GM18508 (cell line): ENCODE data around the gene KLK1.
"Not testable (repeated sequence)": the region's sequence is repeated elsewhere in the genome, so short reads cannot be mapped to it uniquely, and the experiment has no call there.

Experiments used
- ATAC-seq: cut with Tn5 transposase; IDR thresholded peaks from one replicate; pipeline ENCODE4 v1.9.1; 2021; ENCODE audit warnings: moderate number of reproducible peaks; ENCODE audit not compliant: insufficient read depth, unreplicated experiment

KLK1 gene

DNA sequence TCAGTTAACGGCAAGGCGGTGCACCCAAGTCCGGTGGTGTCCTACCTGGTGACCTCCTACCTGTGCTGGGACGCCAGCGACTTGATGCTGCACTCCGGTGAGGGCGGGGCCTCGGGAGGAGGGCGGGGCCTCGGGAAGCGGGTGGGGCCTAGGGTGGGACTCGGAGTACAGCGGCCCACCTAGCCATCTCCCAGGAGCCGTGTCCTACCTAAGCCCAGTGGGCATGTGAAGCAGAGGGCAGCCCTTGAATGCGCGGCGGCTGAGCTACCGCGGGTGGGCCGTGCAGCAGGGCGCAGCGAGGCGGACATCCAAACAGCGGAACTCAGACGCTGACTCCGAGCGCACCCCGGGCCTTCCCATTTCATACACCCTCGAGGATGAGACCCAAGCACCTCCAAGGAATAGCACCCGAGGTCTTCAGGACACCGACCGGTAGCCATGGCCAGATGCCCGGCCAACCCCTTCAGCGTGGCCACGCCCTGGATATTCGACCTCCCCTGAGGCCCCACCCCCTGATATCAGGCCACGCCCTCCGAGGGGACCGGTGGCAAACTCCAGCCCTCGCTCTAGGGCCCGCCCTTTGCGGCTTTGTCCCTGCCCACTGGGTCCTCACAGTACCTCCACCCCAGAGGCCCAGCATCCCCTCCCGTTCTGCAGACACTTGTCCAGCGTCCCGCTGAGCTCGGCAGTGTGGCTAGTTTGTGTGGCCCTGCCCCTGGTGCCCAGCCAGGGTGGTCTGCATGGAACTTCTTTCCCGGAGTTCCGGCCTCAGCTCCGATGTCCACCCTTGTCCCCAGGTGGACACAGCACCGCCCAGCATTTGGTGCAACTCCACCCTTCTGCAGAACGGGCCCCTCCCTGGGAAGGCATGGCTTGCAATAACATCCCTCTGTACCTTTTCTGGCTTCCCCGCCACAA, 5.4 kb downstream of the KLK1 start:
- ATAC-seq = peak; percentile 26

DNA sequence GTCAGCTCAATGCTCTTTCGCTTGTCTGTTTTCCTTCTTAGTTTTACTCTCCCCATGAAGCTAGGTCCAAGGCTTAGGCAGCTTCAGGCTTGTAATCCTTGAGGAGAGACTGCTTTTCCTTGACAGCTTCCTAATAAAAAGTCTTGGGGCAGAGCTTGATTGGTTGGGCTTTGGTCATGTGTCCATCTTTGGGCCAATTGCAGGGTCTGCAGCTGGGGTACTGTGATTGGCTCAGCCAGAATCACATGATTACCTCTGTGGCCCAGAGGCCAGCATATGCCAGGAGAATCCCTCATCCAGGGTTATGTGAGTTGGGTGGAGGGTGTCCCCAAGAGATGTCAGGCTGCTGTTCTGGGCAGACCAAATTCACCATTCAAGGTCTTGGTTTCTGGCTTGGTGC, 8.1 kb downstream of the KLK1 start:
- ATAC-seq = no peak

DNA sequence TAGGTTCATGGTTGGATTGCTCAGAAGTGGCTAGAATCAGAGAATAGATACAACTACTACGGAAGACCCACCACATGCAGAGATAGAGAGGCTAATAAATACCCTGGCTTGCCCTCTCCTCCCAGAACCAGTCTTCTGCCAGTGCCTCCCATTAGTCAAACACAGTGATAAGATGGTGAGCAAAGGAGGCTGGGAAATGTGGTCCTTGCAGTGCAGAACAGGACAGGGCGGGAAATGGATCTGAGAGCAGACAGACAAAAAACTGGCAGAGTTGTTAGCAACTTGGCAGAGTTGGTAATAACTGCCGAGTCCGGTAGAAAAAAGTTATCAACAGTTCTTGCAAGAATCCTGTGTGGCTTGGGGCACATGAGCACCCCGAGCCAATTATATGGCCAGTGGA, 8.7 kb downstream of the KLK1 start:
- no peak for ATAC-seq

DNA sequence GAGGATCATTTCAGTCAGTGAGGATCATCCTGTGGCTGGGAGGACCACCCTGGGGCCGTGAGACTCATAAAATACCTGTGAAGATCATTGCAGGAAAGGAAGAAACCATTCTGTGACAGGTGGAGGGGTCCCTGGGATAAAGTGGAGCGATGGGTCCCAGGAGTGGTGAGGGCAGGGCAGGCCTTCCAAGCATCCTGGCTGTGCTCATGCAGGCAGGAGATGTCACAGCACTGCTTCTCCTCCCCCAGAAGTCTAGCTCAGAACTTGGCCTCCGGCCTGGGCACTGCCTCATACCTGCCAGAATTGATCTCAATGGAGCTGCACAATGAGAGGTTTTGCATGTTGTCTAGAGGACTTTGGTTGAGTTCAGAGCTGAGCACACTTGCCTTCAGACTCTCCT, 11.1 kb downstream of the KLK1 start:
- no peak for ATAC-seq

DNA sequence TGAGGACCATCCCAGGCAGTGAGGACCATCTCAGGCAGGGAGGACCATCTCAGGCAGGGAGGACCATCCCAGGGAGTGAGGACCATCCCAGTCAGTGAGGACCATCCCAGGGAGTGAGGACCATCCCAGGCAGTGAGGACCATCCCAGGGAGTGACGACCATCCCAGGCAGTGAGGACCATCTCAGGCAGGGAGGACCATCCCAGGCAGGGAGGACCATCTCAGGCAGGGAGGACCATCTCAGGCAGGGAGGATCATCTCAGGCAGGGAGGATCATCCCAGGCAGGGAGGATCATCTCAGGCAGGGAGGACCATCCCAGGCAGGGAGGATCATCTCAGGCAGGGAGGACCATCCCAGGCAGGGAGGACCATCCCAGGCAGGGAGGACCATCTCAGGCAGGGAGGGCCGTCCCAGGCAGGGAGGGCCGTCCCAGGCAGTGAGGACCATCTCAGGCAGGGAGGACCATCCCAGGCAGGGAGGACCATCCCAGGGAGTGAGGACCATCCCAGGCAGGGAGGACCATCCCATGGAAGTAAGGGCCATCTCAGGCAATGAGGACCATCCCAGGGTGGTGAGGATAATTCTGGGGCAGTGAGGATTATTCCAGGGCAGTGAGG, 11.9 kb downstream of the KLK1 start:
- ATAC-seq = not testable (repeated sequence)

DNA sequence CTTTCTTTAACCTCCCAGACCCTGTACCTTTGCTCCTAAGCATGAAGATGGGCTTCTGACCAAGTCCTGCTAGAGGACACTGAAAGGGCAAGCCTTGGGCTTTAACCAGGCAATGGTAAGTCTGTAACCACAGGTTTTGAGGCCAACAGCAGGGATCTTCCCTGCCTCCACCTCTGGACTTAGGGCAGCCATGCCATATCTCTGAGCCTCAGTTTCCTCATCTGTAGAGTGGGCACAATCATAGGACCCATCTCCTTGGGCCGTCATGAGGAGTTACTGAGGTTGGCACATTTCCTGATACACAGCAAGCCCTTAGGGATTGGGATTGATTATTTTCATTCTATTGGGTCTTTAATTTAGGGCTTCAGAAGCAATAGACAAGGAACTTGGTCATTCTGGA, 14.7 kb downstream of the KLK1 start:
- no peak for ATAC-seq

DNA sequence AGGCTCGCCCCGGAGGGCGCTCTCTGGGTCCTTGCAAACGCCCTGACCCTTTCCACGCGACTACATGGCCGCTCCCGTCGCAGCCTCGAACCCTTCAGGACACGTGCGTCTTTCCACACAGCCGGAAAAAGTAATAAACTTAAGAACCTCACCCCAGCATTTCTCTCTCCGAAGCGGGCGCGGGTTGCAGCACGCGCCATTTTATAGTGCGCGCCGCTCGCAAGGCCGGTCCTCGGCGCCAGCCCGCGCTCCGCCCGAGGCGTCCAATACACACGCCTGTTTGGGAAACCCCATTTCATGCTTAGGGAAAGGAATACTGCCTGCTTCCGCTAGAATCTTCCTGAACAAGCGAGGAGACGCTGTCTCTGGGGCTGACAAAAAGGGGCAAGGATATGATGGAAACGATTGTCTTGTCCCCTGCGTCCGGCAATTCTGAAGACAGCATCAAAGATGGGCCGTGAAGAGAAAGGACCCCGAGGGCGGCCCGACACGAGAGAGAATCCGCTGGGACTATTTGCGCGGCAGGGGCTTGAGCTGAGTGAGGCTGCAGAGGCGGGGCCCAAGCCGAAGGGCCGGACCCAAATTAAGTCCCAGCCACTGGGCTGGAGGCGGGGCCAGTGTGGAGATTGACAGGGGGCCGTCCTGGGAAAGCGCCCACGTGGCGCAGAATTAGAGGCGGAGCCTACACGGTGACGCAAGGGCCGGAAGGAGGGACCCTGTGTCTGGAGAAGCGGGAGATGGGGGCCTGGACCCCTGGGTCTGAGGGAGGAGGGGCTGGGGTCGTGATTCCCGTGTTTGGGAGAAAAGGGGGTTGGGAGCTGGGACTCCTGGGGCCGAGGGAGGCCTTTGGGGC, 18.9 kb downstream of the KLK1 start:
- ATAC-seq = no peak

DNA sequence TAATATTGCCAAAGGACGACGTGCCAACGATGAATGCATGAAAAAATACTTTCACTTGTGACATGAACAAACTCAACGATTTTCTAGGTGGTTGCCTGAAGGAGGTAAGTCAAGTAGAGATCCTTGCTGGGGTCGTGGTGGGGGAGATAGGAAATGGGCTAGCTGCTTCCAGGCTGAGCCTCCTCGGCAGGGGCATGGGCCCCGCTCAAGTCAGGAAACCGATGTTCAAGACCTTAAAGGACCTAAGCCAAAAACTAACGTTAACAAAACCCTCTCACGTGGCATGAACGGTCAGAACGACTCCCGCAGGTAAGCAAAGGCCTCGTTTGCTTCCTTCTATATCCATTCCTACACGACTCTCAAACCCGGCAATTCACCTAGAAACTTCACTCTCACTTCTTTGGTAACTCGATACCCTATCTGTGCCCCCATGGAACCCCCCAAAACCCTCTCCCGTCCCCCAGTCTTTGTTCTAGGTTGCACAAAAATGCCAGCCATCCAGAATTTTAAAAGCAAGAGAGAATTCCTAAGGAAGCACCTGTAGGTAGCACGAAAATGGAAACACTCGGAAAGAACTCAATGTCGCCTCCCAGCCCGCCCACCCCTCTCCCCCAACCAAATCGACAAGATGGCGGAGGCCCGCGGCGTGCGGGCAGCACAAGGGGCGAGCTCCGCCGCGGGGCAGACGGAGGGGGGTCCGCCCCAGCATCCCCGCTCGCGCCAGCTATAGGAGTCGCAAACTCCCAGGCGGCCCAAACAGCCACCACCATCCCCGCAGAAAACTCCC, 19.8 kb downstream of the KLK1 start:
- no peak for ATAC-seq

DNA sequence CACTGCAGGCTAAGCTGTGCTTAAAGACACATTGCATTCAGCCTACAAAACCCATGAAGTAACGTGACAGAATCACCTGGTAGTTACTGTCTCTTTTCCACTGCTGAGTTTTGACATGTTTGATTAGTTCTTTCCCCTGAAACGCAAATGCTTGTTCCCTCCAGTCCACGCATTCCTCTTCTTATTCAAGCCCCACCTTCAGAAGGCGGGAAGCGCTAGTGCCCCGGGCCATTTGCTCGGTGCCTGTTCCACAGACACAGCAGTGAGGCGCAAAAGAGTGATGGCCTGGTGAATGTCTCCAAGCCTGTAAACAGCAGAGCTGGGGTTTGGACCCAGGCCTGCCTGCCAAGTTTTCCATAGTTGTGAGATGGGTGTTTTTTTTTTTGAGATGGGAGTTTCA, 22.5 kb downstream of the KLK1 start:
- no peak for ATAC-seq

DNA sequence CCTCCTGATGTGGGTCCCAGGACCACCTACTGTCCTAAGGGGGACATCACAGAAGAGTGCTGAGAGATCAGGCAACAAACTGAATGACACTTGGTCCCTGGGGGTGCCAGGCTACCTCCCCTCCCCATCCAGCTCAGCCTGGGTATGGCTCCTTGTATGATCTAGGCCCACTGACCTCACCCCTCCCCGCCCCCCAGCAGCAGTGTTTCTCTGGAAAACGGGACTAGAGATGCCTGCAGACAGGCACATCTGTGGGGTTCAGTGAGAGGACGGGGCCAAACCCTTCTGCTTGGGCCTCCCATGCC, 24.1 kb downstream of the KLK1 start:
- ATAC-seq = no peak

DNA sequence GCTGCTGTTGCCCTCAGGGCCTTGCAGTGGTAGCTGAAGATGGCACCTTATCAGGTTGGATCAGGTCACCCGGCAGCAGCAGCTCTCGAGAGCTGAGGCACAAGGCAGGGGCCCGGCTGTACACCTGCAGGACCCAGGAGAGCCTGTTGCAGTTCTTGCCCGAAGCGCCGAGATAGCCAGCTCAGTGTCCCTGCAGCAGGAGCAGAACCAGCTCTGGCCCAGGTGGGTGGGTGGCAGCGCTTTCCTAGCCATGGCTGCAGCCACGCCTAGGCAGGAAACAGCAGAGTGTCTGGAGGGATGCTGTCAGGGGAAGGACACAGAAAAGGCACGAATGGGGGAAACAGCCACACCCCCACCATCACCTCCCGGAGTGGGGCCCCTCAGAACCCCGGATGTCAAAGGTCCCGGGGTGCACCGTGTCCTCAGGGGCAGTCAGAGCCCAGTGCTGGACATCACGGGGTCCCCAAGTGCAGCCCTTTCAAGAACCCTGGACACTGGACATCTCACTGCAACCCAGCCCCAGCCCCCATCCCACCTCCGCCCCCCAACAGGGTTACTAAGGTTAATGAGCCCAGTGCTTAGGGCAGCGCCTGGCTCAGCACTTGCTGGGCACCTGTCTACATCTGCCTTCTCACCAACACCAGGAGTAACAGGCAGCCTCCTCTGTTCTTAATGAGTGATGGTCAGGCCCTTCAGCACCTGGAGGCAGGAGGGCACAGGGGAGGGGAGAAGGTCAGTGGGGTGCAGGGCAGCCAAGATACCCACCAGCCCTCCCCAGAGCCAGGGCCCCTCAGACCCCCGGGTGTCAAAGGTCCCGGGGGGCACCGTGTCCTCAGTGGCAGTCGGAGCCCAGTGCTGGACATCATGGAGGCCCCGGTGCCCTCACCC, 24.7 kb downstream of the KLK1 start:
- ATAC-seq = no peak

DNA sequence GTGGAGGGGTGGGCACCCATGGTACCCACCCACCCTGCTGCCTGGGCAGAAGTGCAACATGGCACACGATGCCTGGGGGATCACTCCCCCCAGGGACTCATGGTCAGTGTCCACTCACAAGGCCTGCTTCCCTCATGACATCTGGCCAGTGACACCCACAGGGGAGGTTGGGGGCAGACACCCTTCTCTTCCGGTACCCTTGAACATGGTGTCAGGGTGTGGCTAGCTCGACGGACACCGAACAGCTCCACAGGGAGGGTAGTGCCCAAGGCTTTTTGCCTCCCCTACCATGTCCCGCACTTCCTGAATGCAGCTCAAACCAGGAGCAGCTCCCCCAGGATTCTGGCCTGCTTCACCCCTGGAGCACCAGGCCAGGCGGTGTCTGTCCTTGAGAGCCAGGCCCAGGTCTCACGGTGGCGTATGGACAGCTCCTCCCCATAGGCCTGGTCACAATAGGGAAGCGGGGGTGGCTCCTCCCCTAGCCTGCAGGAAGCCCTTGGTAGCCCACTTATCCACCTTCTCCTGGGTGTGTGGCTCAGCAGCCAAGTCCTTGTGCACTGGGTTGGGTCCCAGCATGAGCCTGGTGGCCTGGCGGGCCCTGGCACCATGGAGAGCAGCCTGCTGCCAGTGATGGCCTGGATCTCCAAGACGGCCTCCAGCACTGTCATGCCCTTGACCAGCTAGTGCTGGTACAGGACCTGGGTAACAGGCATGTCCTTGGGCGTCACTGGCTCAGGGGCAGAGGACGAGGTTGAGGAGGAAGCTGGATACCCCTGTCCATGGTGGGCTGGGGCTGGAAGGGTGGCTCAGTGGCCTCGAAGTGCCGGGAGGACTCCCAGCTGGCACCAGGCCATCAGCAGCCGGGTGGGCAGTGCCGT, 25.6 kb downstream of the KLK1 start:
- no peak for ATAC-seq

DNA sequence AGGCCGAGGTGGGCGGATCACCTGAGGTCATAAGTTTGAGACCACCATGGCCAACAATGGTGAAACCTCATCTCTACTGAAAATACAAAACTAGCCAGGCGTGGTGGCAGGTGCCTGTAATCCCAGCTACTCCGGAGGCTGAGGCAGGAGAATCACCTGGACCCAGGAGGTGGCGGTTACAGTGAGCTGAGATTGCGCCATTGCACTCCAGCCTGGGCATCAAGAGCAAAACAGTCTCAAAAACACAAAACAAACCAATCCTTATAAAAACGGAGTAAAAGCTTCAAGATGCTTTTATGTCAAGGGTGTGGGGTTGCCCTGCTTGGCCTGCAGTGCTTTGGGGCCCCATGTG, 26.2 kb downstream of the KLK1 start:
- ATAC-seq = no peak

DNA sequence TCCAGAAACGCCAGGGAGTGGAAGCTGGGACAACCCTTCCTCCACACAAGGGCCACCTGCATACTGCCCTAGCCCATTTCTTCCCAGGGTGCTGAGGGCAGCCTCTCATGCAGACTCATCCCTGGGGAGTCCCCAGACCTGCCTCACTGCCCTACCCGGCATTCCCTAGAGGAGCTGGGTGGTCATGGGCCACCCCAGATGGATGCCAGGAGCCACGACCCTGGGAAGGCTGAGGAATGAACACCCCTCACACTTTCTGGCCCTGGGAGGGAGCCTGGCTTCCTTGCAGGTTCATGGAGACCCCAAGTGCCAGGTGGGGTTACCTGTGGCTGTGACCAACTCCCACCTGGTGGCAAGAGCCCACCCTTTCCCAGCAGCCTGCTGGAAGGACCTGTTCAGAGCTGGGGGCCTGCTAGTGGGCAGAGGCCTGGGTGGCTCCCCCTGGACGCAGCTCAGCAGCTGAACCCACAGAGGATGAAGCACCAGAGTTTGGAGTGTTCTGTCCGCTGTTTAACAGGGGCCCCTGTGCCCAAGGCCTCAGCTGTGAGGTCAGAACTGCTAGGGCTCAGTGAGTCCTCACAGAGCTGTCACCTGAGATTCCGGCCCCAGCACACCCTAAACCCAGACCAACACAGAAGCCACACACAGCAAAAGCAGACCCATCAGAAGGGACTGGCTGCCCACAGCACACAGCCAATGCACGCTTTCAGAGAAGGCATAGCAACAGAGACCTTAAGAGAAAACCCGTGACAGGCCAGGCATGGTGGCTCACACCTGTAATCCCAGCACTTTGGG, 26.8 kb downstream of the KLK1 start:
- no peak for ATAC-seq

DNA sequence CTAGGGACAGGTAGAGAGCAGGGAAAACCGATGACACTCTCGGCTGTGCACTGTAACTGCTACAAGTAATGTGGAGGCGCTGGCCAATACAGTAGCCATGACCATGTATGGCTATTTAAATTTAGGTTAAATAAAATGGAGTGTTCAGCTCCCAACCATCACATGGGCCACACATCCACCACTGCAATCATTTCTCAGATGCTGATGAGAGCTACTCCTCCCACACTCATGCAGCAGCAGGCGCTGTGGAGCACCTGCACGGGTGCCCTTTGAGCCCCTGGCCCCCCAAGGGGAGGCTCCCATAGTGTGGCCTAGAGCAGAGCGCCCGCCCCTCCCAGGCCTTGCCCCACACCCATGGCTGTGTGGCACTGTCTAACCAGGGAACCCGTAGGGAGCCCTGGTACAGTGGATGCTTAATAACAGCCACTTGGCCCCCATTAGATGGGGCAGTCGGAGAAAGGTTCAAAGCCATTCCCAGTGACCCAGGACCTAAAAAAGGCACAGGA, 27.4 kb downstream of the KLK1 start:
- ATAC-seq = no peak

DNA sequence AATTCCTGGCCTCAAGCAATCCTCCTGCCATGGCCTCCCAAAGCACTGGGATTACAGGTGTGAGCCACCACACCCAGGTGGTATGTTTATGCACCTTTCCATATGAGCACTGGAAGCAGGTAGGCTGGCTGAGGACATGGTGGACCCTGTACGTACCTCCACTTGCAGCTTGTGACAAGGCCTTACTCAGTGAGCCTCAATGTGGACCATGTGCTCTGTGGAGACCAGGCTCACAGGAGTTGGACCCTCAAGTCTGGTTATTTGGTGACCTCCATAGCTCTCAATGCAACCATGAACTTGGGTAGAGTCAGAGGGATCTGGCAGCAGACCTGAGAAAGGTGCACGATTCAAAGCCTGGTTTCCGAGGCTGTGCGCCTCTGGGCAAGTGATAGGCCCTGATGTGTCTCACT, 27.9 kb downstream of the KLK1 start:
- ATAC-seq = no peak

DNA sequence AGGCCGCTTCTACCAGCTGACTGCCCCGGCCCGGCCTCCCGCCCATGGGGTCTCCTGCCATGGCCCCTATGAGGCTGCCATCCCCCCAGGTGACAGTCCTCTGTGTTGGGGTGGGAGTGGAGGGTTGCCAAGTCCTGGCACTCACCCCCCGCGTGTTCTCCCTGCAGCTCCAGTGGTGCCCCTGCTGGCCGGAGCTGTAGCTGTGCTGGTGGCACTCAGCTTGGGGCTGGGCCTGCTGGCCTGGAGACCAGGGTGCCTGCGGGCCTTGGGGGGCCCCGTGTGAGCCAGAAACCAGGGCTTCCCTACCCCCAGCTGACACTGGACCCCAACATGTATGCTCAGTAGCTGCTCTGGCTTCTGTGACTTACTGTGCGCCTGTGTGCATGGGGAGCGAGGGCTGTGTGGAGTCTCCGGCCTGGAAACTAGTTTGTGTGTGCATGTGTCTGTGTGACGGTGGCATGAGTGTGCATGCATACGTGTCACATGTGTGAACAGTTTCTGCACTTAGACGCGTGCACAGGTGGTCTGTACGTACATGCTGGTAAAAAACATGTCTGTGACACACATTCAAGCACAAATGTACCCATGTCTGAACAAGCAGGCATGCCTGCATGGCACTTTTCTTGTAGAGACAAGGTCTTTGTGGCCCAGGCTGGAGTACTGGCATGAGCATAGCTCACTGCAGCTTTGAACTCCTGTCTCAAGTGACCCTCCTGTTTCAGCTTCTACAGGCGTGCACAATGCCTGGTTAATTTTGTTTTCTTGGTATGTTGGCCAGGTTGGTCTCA, 28.5 kb downstream of the KLK1 start:
- no peak for ATAC-seq
